HEK293 (cell line): ENCODE measurements around the gene TRMT44.

Experiments
- CTCF ChIA-PET: fragments of 350-600 bp; formaldehyde crosslinking; extraction: SDS; loops from one replicate; lab custom pipeline; 2021; ENCODE audit warnings: antibody characterized with exemption; lab: Yijun Ruan, JAX
- POLR2A ChIA-PET: fragments of 300-600 bp; formaldehyde crosslinking; extraction: SDS; loops from one replicate; lab custom pipeline; 2020; ENCODE audit warnings: antibody characterized with exemption, inconsistent platforms; lab: Yijun Ruan, JAX
- H3K27ac ChIP-seq: fragments of 200-500 bp; sonication (Bioruptor generic); 2 replicates; pipeline ENCODE4 v1.5.1; 2014; ENCODE audit warnings: low read depth, low read length, control low read depth, inconsistent platforms; ENCODE audit errors: extremely low read depth
- H3K36me3 ChIP-seq, 2 experiments: fragments of 200-500 bp in 1 of 2; sonication (Bioruptor generic) in 1 of 2; 1 replicate in 1 of 2; 2 replicates in 1 of 2; pipeline ENCODE4 v1.5.1; 2014 to 2017; ENCODE audit warnings: inconsistent platforms in 2 of 2, low read length in 2 of 2; ENCODE audit not compliant: control insufficient read depth in 2 of 2, insufficient read depth in 1 of 2
- H3K4me1 ChIP-seq: fragments of 200-500 bp; sonication (Bioruptor generic); 2 replicates; pipeline ENCODE4 v1.5.1; 2014; ENCODE audit warnings: mild to moderate bottlenecking, low read length, inconsistent platforms; ENCODE audit not compliant: control insufficient read depth, insufficient read depth
- H3K4me3 ChIP-seq: 2 replicates; pipeline ENCODE4 v1.5.1; 2011; ENCODE audit warnings: low read depth, mild to moderate bottlenecking, control low read depth, low read length, moderate library complexity
- H3K9me3 ChIP-seq: fragments of 200-500 bp; sonication (Bioruptor generic); 2 replicates; pipeline ENCODE4 v1.5.1; 2014; ENCODE audit warnings: low read depth, low read length, inconsistent platforms; ENCODE audit not compliant: control insufficient read depth, insufficient read depth
- GLI2 ChIP-seq: fragments of 450-650 bp; formaldehyde crosslinking; IDR thresholded peaks from 2 replicates; pipeline ENCODE4; 2017; ENCODE audit warnings: missing biosample characterization, missing genetic modification characterization, low read depth, borderline replicate concordance
- HOXD13 ChIP-seq: sonication (generic); formaldehyde crosslinking; IDR thresholded peaks from 2 replicates; pipeline ENCODE4 v1.8.0; 2022; ENCODE audit warnings: missing genetic modification reagents, borderline replicate concordance
- REST ChIP-seq: fragments of 450-650 bp; formaldehyde crosslinking; IDR thresholded peaks from 2 replicates; pipeline ENCODE4 v1.5.1; 2016; ENCODE audit warnings: missing biosample characterization, missing genetic modification characterization
- SP2 ChIP-seq: fragments of 450-650 bp; formaldehyde crosslinking; IDR thresholded peaks from 2 replicates; pipeline ENCODE4 v1.5.1; 2016; ENCODE audit warnings: missing biosample characterization, missing genetic modification characterization
- ZBTB49 ChIP-seq: fragments of 450-650 bp; formaldehyde crosslinking; IDR thresholded peaks from 2 replicates; pipeline ENCODE4 v1.5.1; 2016; ENCODE audit warnings: missing biosample characterization, missing genetic modification characterization, low read depth
- ZFP37 ChIP-seq: fragments of 450-650 bp; formaldehyde crosslinking; IDR thresholded peaks from 2 replicates; pipeline ENCODE4 v1.5.1; 2016; ENCODE audit warnings: missing biosample characterization, missing genetic modification characterization
- ZNF10 ChIP-seq: fragments of 450-650 bp; formaldehyde crosslinking; IDR thresholded peaks from 2 replicates; pipeline ENCODE4 v1.5.1; 2017; ENCODE audit warnings: missing biosample characterization, missing genetic modification characterization
- ZNF121 ChIP-seq: fragments of 450-650 bp; formaldehyde crosslinking; IDR thresholded peaks from 2 replicates; pipeline ENCODE4 v1.5.1; 2016; ENCODE audit warnings: missing biosample characterization, missing genetic modification characterization
- ZNF16 ChIP-seq: fragments of 450-650 bp; formaldehyde crosslinking; IDR thresholded peaks from 2 replicates; pipeline ENCODE4 v1.5.1; 2016; ENCODE audit warnings: low read depth, missing biosample characterization, missing genetic modification characterization
- ZNF248 ChIP-seq: fragments of 450-650 bp; formaldehyde crosslinking; IDR thresholded peaks from 2 replicates; pipeline ENCODE4 v1.5.1; 2017; ENCODE audit warnings: missing biosample characterization, missing genetic modification characterization
- ZNF311 ChIP-seq: fragments of 450-650 bp; formaldehyde crosslinking; IDR thresholded peaks from 2 replicates; pipeline ENCODE4 v1.5.1; 2017; ENCODE audit warnings: missing biosample characterization, missing genetic modification characterization, borderline replicate concordance
- ZNF629 ChIP-seq: fragments of 450-650 bp; formaldehyde crosslinking; IDR thresholded peaks from 2 replicates; pipeline ENCODE4 v1.5.1; 2017; ENCODE audit warnings: missing biosample characterization, missing genetic modification characterization
- ZNF660 ChIP-seq: fragments of 450-650 bp; IDR thresholded peaks from 2 replicates; pipeline ENCODE4 v1.5.1; 2018; ENCODE audit warnings: missing biosample characterization, mild to moderate bottlenecking, missing genetic modification characterization
- ZNF843 ChIP-seq: fragments of 450-650 bp; formaldehyde crosslinking; IDR thresholded peaks from 2 replicates; pipeline ENCODE4 v1.5.1; 2016; ENCODE audit warnings: missing biosample characterization, missing genetic modification characterization
- ZSCAN23 ChIP-seq: fragments of 450-650 bp; formaldehyde crosslinking; IDR thresholded peaks from 2 replicates; pipeline ENCODE4 v1.5.1; 2016; ENCODE audit warnings: missing biosample characterization, missing genetic modification characterization
- ZXDB ChIP-seq: fragments of 450-650 bp; formaldehyde crosslinking; IDR thresholded peaks from 2 replicates; pipeline ENCODE4 v1.5.1; 2016; ENCODE audit warnings: missing biosample characterization, missing genetic modification characterization
- TF ChIP-seq, protein P1 (sequence below): fragments of 450-650 bp; formaldehyde crosslinking; IDR thresholded peaks from 2 replicates; pipeline ENCODE4 v1.5.1; 2016; ENCODE audit warnings: missing biosample characterization, missing genetic modification characterization
- TF ChIP-seq, protein P2 (sequence below): fragments of 450-650 bp; formaldehyde crosslinking; IDR thresholded peaks from 2 replicates; pipeline ENCODE4 v1.5.1; 2016; ENCODE audit warnings: missing biosample characterization, missing genetic modification characterization
- TF ChIP-seq, protein P3 (sequence below): fragments of 450-650 bp; formaldehyde crosslinking; IDR thresholded peaks from 2 replicates; pipeline ENCODE4 v1.5.1; 2016; ENCODE audit warnings: missing biosample characterization, missing genetic modification characterization

The TRMT44 gene

DNA sequence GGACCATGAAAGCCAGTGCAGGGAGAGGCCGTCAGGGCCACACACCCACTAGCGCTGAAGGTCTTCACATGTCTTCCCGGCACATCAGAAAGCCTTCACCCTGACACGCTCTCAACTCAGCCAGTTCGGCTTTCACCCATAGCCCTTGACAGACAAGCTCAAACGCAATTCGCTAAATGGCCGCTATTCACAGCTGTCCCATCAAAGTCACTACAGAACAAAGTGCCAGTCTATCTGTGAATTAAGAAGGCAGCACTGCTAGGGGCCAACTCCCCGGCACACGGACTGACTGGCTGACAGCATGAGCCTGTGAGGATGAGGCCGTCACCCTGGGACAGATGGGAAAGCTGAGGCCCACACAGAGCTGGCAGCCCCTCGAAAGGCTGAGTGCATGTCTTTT lies 45.8 kb upstream of the TRMT44 start:
- TF ChIP-seq, protein P1, sequence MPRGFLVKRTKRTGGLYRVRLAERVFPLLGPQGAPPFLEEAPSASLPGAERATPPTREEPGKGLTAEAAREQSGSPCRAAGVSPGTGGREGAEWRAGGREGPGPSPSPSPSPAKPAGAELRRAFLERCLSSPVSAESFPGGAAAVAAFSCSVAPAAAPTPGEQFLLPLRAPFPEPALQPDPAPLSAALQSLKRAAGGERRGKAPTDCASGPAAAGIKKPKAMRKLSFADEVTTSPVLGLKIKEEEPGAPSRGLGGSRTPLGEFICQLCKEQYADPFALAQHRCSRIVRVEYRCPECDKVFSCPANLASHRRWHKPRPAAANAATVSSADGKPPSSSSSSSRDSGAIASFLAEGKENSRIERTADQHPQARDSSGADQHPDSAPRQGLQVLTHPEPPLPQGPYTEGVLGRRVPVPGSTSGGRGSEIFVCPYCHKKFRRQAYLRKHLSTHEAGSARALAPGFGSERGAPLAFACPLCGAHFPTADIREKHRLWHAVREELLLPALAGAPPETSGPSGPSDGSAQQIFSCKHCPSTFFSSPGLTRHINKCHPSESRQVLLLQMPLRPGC (tag by site-specific recombination), result no peak
- no peak for TF ChIP-seq ZNF311 (tag by site-specific recombination)
- no peak for TF ChIP-seq ZNF660 (tag by site-specific recombination)
- no peak for TF ChIP-seq ZFP37
- TF ChIP-seq ZNF843 (tag by site-specific recombination), result no peak
- TF ChIP-seq ZNF121 (tag by site-specific recombination), result no peak
- TF ChIP-seq ZNF16 (tag by site-specific recombination), result no peak
- TF ChIP-seq, protein P2, sequence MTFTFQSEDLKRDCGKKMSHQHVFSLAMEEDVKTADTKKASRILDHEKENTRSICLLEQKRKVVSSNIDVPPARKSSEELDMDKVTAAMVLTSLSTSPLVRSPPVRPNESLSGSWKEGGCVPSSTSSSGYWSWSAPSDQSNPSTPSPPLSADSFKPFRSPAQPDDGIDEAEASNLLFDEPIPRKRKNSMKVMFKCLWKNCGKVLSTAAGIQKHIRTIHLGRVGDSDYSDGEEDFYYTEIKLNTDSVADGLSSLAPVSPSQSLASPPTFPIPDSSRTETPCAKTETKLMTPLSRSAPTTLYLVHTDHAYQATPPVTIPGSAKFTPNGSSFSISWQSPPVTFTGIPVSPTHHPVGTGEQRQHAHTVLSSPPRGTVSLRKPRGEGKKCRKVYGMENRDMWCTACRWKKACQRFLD (tag by site-specific recombination), result no peak
- TF ChIP-seq ZNF629, result no peak
- no peak for TF ChIP-seq ZSCAN23
- TF ChIP-seq, protein P3, sequence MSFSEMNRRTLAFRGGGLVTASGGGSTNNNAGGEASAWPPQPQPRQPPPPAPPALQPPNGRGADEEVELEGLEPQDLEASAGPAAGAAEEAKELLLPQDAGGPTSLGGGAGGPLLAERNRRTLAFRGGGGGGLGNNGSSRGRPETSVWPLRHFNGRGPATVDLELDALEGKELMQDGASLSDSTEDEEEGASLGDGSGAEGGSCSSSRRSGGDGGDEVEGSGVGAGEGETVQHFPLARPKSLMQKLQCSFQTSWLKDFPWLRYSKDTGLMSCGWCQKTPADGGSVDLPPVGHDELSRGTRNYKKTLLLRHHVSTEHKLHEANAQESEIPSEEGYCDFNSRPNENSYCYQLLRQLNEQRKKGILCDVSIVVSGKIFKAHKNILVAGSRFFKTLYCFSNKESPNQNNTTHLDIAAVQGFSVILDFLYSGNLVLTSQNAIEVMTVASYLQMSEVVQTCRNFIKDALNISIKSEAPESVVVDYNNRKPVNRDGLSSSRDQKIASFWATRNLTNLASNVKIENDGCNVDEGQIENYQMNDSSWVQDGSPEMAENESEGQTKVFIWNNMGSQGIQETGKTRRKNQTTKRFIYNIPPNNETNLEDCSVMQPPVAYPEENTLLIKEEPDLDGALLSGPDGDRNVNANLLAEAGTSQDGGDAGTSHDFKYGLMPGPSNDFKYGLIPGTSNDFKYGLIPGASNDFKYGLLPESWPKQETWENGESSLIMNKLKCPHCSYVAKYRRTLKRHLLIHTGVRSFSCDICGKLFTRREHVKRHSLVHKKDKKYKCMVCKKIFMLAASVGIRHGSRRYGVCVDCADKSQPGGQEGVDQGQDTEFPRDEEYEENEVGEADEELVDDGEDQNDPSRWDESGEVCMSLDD (tag by site-specific recombination), result no peak
- no peak for TF ChIP-seq SP2 (tag by site-specific recombination)
- no peak for TF ChIP-seq ZXDB
- no peak for TF ChIP-seq ZNF10
- no peaks in the 10 kb centered on the region for H3K9me3 ChIP-seq
- CTCF ChIA-PET, result interaction anchor here (0.5 kb wide), 1 partner anchor 144 kb away, joined by 3 read pairs; no protein-coding TSS in a partner anchor
- no peak overlapping the region for H3K4me3 ChIP-seq
- POLR2A ChIA-PET, result no interaction called here
- H3K27ac ChIP-seq, result no peak overlapping the region
- H3K4me1 ChIP-seq, result no peaks in the 10 kb centered on the region
- H3K36me3 ChIP-seq, result peaks cover 0 to 40% of the 10 kb centered on the region in 2 experiments; a peak in 1 of 3 replicates

DNA sequence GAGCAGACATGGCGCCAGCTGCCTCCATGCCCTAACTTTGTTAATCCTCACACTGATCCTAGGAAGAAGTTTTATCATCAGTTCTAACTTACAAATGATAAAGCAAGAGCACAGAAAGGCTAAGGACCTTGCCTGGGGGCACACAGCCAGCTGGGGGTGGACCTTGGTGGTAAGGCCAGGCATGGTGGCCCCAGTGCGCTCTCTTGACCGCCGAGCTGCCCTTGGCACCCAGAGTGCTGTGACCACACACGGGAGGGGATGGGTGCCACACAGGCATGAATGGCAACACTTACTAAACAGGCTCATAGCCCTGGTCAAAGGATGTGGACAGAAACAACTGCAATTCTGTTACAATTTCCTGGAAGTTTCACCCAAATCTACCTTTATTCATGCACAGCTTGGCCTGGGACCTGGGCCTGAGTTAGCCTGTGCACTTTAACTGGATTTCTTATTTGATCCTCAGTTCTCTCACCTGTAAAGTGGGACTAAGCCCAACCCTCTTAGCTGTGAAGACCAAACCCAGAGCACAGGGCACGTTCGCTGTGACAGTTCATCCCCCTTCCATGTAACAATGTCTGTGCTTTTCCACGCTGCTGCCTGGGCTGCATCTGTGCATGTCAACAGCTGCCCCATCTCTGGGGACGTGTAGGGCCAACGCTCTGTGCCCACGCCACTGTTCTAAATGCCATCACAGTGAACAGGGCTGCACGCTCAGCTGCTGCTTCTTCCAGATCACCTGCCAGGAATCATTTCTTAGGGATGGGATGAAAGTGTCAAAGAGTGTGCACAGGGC lies 44.9 kb upstream of the TRMT44 start:
- Histone ChIP-seq H3K9me3 (no peaks in the 10 kb centered on the region), H3K27ac (no peak overlapping the region), H3K36me3 (peaks cover 0 to 37% of the 10 kb centered on the region in 2 experiments; a peak in 1 of 3 replicates), H3K4me1 (no peaks in the 10 kb centered on the region), H3K4me3 (no peak overlapping the region)
- CTCF ChIA-PET, result interaction anchor here (0.6 kb wide), 1 partner anchor 37 kb away, joined by 3 read pairs; no protein-coding TSS in a partner anchor
- POLR2A ChIA-PET, result no interaction called here
- no peak for TF ChIP-seq HOXD13 (CRISPR knock-in tag)
- TF ChIP-seq REST (tag by site-specific recombination), result no peak
- TF ChIP-seq ZNF248 (tag by site-specific recombination), result no peak
- no peak for TF ChIP-seq GLI2
- no peak for TF ChIP-seq ZBTB49 (tag by site-specific recombination)
